Measurements from ENCODE around the gene SMIM20.

Gene SMIM20

DNA sequence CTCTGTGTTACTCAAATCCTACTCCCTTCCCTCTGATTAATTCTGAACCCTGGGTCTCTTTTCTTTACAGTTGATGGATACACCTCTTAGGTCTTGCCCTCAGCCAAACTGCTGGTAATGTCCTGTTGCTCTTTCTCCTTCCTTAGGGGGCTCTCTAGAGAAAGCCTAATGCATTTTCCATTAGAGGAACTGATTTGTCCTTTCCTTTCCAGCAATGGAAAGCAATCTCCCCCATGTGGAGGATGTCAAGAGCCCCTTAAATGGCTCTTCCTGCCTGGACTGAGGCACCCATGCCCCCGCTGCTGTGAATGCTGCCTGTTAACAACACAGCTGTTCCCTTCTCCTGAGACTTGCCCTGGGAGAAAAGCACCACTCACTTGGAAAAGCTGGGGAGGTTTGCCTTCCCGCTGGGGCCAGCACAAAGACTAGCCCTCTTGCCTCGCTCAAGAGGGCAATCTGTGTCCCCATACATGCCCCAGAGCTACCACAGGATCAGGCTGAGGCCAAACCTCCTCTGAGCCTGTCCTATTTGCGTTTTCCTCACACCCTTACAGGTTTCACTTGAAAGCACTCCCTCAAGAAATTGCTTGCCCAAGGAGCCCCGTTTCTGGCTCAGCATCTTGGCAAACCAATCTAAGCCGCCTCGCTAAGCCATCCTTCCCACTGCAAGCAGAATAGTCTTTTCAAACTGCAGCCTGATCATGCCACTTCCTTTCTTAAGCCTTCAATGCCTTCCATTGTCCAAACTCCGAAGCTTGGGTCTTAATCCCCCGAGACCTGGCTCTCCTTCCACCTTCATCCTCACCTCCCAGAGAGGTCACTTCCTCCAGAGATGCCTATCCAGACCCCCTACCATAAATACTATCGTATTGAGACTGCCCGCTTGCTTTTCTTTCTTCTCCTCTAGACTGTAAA is 23.2 kb upstream of the SMIM20 start:
- Histone ChIP-seq H3K79me2 (ENCODE audit: low read length) (no peaks in the 10 kb centered on the region), H3K36me3 (replicated peaks; ENCODE audit: low read depth, low read length) (no peaks in the 10 kb centered on the region), H2AFZ (ENCODE audit: low read depth, low read length) (no peak overlapping the region), H3K27me3 (ENCODE audit: low read depth, low read length) (no peaks in the 10 kb centered on the region), H3K4me2 (ENCODE audit: low read length) (no peak overlapping the region), H4K20me1 (ENCODE audit: insufficient read depth, low read length) (no peaks in the 10 kb centered on the region), H3K27ac (ENCODE audit: low read length) (no peak overlapping the region), H3K4me3 (ENCODE audit: low read length) (no peak overlapping the region), H3K9ac (ENCODE audit: low read length) (no peak overlapping the region), H3K4me1 (ENCODE audit: low read length) (no peaks in the 10 kb centered on the region), H3K9me3 (ENCODE audit: insufficient read depth, low read length) (no peaks in the 10 kb centered on the region)
- TF ChIP-seq, protein P1, sequence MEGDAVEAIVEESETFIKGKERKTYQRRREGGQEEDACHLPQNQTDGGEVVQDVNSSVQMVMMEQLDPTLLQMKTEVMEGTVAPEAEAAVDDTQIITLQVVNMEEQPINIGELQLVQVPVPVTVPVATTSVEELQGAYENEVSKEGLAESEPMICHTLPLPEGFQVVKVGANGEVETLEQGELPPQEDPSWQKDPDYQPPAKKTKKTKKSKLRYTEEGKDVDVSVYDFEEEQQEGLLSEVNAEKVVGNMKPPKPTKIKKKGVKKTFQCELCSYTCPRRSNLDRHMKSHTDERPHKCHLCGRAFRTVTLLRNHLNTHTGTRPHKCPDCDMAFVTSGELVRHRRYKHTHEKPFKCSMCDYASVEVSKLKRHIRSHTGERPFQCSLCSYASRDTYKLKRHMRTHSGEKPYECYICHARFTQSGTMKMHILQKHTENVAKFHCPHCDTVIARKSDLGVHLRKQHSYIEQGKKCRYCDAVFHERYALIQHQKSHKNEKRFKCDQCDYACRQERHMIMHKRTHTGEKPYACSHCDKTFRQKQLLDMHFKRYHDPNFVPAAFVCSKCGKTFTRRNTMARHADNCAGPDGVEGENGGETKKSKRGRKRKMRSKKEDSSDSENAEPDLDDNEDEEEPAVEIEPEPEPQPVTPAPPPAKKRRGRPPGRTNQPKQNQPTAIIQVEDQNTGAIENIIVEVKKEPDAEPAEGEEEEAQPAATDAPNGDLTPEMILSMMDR (IDR thresholded peaks at IDR 0.05; ENCODE audit: low read depth, low read length): no peak
- no peak for TF ChIP-seq EZH2phosphoT487 (IDR thresholded peaks at IDR 0.05; ENCODE audit: low read depth)

DNA sequence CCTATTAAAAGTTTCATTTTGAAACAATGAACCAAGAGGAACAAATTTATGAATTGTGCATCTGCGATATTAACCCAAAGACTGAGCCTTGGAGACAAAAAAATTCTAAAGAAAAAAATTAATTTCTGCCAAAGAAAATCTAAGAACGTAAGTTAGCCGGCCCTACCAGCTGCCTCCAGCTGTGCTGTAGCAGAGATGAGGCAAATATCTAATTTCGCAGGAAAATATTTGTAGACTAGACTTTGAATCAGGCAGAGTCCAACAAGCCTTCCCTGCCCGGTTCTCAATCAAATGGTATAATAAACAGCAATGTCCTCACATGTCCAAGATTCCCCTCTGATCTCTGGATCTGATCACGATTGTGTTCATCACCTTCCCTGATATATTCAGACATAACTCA is 21.2 kb upstream of the SMIM20 start:
- Histone ChIP-seq H3K27ac (ENCODE audit: low read length) (no peak overlapping the region), H3K27me3 (ENCODE audit: low read depth, low read length) (no peaks in the 10 kb centered on the region)
- TF ChIP-seq, protein P1 (IDR thresholded peaks at IDR 0.05; ENCODE audit: low read depth, low read length): no peak
- TF ChIP-seq EZH2phosphoT487 (IDR thresholded peaks at IDR 0.05; ENCODE audit: low read depth): no peak

DNA sequence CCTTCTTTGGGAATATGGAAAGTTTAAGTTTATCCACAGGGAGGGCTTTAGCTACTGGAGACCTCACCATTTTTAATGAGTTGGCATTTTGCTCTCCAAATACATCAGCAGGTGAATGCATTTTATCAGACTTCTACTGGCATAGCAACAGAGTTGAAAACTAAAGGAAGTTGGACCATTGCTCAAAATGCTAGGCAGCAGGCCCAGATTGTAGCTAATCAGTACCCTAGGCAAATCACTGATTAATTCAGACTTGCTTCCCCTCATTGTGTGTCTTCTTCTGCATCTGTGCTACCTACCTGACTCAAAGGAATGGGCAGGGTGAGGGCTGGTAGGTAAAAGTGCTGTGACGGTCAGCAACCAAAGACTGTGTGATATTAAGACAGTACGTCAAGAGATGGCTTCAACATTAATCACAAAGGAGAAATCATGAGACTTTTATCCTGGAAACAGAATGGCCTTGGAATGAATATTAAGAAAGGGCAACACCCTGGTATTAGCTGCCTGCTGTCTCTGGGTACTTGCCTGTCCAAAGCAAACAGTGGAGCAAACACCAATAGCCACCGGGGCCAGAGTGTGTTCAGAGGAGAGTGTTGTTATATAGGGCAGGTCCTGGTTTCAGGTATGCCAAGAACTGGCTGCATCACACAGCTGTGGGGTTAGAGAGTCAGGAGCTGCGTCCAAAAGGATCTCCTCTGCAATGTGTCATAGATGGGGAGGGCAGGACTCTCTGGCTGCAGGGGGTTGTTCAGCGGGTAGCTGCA is 17.1 kb upstream of the SMIM20 start:
- H3K36me3 ChIP-seq (replicated peaks; ENCODE audit: low read depth, low read length): no peaks in the 10 kb centered on the region
- no peaks in the 10 kb centered on the region for H4K20me1 ChIP-seq (ENCODE audit: insufficient read depth, low read length)
- H2AFZ ChIP-seq (ENCODE audit: low read depth, low read length): no peak overlapping the region
- H3K4me2 ChIP-seq (ENCODE audit: low read length): no peak overlapping the region
- TF ChIP-seq, protein P1 (IDR thresholded peaks at IDR 0.05; ENCODE audit: low read depth, low read length): no peak
- no peak for TF ChIP-seq EZH2phosphoT487 (IDR thresholded peaks at IDR 0.05; ENCODE audit: low read depth)
- no peaks in the 10 kb centered on the region for H3K9me3 ChIP-seq (ENCODE audit: insufficient read depth, low read length)
- no peak overlapping the region for H3K9ac ChIP-seq (ENCODE audit: low read length)
- H3K27me3 ChIP-seq (ENCODE audit: low read depth, low read length): no peaks in the 10 kb centered on the region
- H3K4me3 ChIP-seq (ENCODE audit: low read length): no peak overlapping the region
- H3K4me1 ChIP-seq (ENCODE audit: low read length): peaks cover 3% of the 10 kb centered on the region
- no peak overlapping the region for H3K27ac ChIP-seq (ENCODE audit: low read length)
- H3K79me2 ChIP-seq (ENCODE audit: low read length): no peaks in the 10 kb centered on the region

More for the DNA sequence above, 21.2 kb upstream of the SMIM20 start:
- Histone ChIP-seq H3K79me2 (ENCODE audit: low read length) (no peaks in the 10 kb centered on the region), H4K20me1 (ENCODE audit: insufficient read depth, low read length) (no peaks in the 10 kb centered on the region), H3K4me3 (ENCODE audit: low read length) (no peak overlapping the region), H3K36me3 (replicated peaks; ENCODE audit: low read depth, low read length) (no peaks in the 10 kb centered on the region), H3K4me1 (ENCODE audit: low read length) (peaks cover 3% of the 10 kb centered on the region), H3K9me3 (ENCODE audit: insufficient read depth, low read length) (no peaks in the 10 kb centered on the region), H3K9ac (ENCODE audit: low read length) (no peak overlapping the region), H3K4me2 (ENCODE audit: low read length) (no peak overlapping the region), H2AFZ (ENCODE audit: low read depth, low read length) (no peak overlapping the region)

DNA sequence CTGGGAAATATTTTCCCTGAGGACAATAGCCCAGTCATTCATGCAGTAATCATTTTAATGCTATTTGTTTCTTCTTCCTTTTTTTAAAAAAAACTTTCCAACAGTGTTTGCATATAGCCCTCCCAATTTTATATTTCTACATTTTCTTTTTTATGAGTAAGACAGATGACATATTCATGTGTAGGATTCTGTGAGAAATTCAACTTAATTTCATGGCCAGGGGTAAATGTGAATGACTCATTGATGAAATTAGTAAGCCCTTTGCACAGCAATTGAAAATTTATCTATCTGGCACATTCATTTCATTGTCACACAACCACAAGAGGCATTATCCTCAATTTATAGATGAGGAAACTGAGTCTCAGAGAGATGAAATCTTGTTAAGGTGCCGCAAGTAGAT is 13.7 kb upstream of the SMIM20 start:
- TF ChIP-seq, protein P1 (IDR thresholded peaks at IDR 0.05; ENCODE audit: low read depth, low read length): no peak
- no peak for TF ChIP-seq EZH2phosphoT487 (IDR thresholded peaks at IDR 0.05; ENCODE audit: low read depth)
- H3K9ac ChIP-seq (ENCODE audit: low read length): no peak overlapping the region
- no peaks in the 10 kb centered on the region for H3K27me3 ChIP-seq (ENCODE audit: low read depth, low read length)
- H3K36me3 ChIP-seq (replicated peaks; ENCODE audit: low read depth, low read length): no peaks in the 10 kb centered on the region
- H3K27ac ChIP-seq (ENCODE audit: low read length): no peak overlapping the region
- no peak overlapping the region for H3K4me2 ChIP-seq (ENCODE audit: low read length)
- no peaks in the 10 kb centered on the region for H4K20me1 ChIP-seq (ENCODE audit: insufficient read depth, low read length)
- no peaks in the 10 kb centered on the region for H3K79me2 ChIP-seq (ENCODE audit: low read length)
- H3K9me3 ChIP-seq (ENCODE audit: insufficient read depth, low read length): no peaks in the 10 kb centered on the region
- no peak overlapping the region for H2AFZ ChIP-seq (ENCODE audit: low read depth, low read length)
- peaks cover 20% of the 10 kb centered on the region for H3K4me1 ChIP-seq (ENCODE audit: low read length)
- H3K4me3 ChIP-seq (ENCODE audit: low read length): no peak overlapping the region
